GM19023 (cell line): ENCODE results near the gene CCNY.
A peak's percentile ranks its signal among the peaks of the same experiment; 100 is the strongest.

Experiments used
- ATAC-seq: cut with Tn5 transposase; IDR thresholded peaks from one replicate; pipeline ENCODE4 v1.9.1; 2021; ENCODE audit warnings: mild to moderate bottlenecking, moderate library complexity; ENCODE audit not compliant: unreplicated experiment

CCNY gene

GRCh38 chr10:35448687-35449662 lies 112.7 kb downstream of the CCNY start:
- ATAC-seq: no peak

- ATAC-seq: no peak
These were observed 113.6 kb downstream of the CCNY start for GRCh38 chr10:35449944-35450343.

- ATAC-seq: peak; percentile 98
These were observed 115.1 kb downstream of the CCNY start for GRCh38 chr10:35451151-35452016.

GRCh38 chr10:35452171-35452570 lies 115.9 kb downstream of the CCNY start:
- no peak for ATAC-seq

- ATAC-seq: no peak
These were observed 116.5 kb downstream of the CCNY start for GRCh38 chr10:35452847-35453246.

- no peak for ATAC-seq
These were observed 117.7 kb downstream of the CCNY start for GRCh38 chr10:35453855-35454532.

GRCh38 chr10:35456153-35456720 lies 119.9 kb downstream of the CCNY start:
- no peak for ATAC-seq

GRCh38 chr10:35456784-35457183 lies 120.5 kb downstream of the CCNY start:
- ATAC-seq: no peak

- ATAC-seq: no peak
These were observed 122.5 kb downstream of the CCNY start for GRCh38 chr10:35458500-35459448.

- ATAC-seq: no peak
These were observed 123.1 kb downstream of the CCNY start for GRCh38 chr10:35459449-35459847.

GRCh38 chr10:35460852-35461460 lies 124.6 kb downstream of the CCNY start:
- no peak for ATAC-seq

- peak; percentile 91 for ATAC-seq
These were observed 126.2 kb downstream of the CCNY start for GRCh38 chr10:35462491-35462934.

GRCh38 chr10:35463105-35463867 lies 127.0 kb downstream of the CCNY start:
- ATAC-seq: no peak

- ATAC-seq: no peak
These were observed 127.6 kb downstream of the CCNY start for GRCh38 chr10:35463878-35464277.

- no peak for ATAC-seq
These were observed 128.6 kb downstream of the CCNY start for GRCh38 chr10:35464825-35465456.

GRCh38 chr10:35465673-35466072 lies 129.4 kb downstream of the CCNY start:
- no peak for ATAC-seq

- ATAC-seq: no peak
These were observed 129.9 kb downstream of the CCNY start for GRCh38 chr10:35466170-35466569.

- ATAC-seq: no peak
These were observed 130.4 kb downstream of the CCNY start for GRCh38 chr10:35466661-35467060.
